Activated T-cell treated with anti-CD3 and anti-CD28 coated beads for 48 hours (primary cell): Measurements from ENCODE around the gene SLC36A4.
"Not testable (repeated sequence)": the region's sequence is repeated elsewhere in the genome, so short reads cannot be mapped to it uniquely, and the experiment has no call there.

Source experiments
- DNase-seq: peaks from one replicate; pipeline ENCODE4 v3.0.0-alpha.2; 2020; ENCODE audit warnings: low read depth

Gene SLC36A4

GRCh38 chr11:93122535-93123235 lies 75.1 kb downstream of the SLC36A4 start:
- DNase-seq: no peak

GRCh38 chr11:93118276-93118675 lies 79.5 kb downstream of the SLC36A4 start:
- DNase-seq: no peak

GRCh38 chr11:93117565-93117964 lies 80.2 kb downstream of the SLC36A4 start:
- no peak for DNase-seq

GRCh38 chr11:93116641-93117441 lies 81.0 kb downstream of the SLC36A4 start:
- no peak for DNase-seq

- no peak for DNase-seq
These were observed 83.5 kb downstream of the SLC36A4 start for GRCh38 chr11:93114304-93114703.

GRCh38 chr11:93113824-93114223 lies 84.0 kb downstream of the SLC36A4 start:
- DNase-seq: no peak

- DNase-seq: not testable (repeated sequence)
These were observed 86.6 kb downstream of the SLC36A4 start for GRCh38 chr11:93111147-93111546.

- no peak for DNase-seq
These were observed 97.6 kb downstream of the SLC36A4 start for GRCh38 chr11:93100211-93100610.

- no peak for DNase-seq
These were observed 98.0 kb downstream of the SLC36A4 start for GRCh38 chr11:93099806-93100205.
